ENCODE measurements around the gene ST6GALNAC3.

Gene ST6GALNAC3

DNA sequence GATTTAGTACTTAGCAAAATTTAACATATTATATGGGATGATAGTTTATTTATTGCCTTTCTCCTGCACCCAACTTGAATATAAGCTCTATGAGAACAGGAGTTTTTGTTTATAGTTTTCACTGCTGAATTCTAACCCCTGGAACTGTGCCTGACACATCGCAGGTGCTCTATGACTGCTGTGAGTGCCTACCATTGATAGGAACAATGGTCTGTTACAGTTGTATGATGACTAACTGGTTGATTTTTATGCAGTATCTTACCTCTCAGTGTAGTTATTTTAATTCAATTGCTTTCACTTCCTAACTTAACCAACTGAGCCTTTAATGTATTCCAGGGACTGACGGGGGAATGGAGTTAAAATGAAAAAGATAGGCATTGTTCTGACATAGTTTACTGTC lies 336.0 kb downstream of the ST6GALNAC3 start:
- no peak for DNase-seq
- in situ Hi-C loops (cut with HindIII; ENCODE audit: low pct_ligation_motif_present, low pct_unique_long_range_greater_than_20kb, low sequenced_read_pairs): no loop called here

DNA sequence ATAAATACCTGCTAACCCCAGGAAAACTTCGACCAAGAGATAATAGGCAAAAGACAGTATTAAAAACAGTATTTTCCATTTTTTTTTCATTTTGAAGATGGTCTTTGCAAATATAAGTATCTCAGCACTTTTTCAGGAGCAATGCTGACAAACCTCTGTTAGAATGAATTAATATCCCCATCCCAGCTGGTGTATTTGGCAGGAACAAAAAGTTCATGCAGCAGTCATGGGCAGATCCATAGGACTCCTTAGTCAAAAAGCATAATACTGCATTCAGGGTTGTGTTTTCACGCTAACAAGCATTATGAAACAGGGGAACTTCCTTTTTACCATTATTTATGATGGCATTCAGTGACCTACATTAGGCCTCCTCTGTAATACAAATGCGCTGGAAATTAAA lies 344.0 kb downstream of the ST6GALNAC3 start:
- no peak for DNase-seq
- in situ Hi-C loops (cut with HindIII; ENCODE audit: low pct_ligation_motif_present, low pct_unique_long_range_greater_than_20kb, low sequenced_read_pairs): no loop called here

DNA sequence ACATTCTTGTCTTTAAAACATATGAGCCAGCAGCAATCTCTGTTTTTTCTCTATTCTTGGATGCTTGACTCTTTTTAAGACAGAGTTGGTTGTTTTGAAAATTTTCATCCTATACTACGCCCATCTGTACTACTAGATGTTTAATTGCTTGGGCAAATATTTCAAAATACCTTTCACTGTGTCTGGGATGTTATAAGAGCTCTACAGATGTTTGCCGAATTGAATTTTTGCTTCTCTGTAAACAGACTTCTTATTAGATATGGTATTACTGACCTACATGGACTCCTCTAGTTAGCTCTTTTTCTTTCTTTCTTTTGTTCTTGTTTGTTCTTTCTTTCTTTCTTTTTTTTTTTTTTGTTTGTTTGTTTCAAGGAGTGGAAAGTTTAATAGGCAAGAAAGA lies 345.1 kb downstream of the ST6GALNAC3 start:
- DNase-seq: no peak
- in situ Hi-C loops (cut with HindIII; ENCODE audit: low pct_ligation_motif_present, low pct_unique_long_range_greater_than_20kb, low sequenced_read_pairs): no loop called here

DNA sequence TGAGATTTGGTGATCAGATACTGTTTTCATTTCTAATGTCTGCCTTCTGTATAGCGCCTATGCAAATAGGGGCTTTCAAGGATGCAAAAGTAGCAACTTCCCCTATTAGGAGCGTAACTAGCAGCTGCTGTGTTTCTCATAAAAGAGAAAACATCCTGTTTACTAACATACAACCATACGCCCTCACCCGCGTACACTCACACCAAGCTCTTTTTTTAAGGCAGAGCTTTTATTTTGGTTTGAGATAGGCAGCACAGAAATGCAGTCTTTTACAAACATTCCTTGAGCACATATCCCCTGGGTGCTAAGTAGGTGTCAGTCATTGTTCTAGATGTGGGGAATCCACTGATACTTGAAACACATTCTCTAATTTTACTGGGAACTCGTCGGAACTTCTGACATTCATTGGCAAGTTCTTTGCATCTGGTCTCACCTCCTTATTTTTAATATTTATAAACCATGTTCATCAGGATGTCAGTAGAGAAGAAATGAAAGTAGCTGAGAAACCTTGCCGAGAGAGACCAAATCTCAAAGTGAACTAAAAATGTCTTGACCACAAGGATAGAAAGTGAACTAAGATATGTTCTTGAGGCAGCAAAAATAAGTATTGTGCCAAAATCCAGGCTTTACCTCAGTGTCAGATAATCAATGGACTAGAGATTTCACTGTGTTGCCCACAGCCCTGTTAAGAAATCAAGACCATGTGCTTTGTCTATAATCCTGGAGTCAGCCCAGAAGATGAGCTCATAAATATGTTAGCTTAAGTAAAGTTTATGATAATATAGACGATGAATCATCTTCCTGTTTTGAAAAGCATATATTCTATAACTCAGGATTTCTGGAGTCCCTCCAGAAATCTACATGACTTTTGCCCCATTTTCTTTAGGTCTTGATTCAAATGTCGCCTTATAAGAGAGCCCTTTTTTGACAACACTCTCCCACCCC lies 350.9 kb downstream of the ST6GALNAC3 start:
- DNase-seq: no peak

GRCh38 chr1:76426606-76427005 lies 352.1 kb downstream of the ST6GALNAC3 start:
- in situ Hi-C loops (cut with HindIII; ENCODE audit: low pct_ligation_motif_present, low pct_unique_long_range_greater_than_20kb, low sequenced_read_pairs): no loop called here
- no peak for DNase-seq

More for the DNA sequence above, 350.9 kb downstream of the ST6GALNAC3 start:
- in situ Hi-C loops (cut with HindIII; ENCODE audit: low pct_ligation_motif_present, low pct_unique_long_range_greater_than_20kb, low sequenced_read_pairs): no loop called here

DNA sequence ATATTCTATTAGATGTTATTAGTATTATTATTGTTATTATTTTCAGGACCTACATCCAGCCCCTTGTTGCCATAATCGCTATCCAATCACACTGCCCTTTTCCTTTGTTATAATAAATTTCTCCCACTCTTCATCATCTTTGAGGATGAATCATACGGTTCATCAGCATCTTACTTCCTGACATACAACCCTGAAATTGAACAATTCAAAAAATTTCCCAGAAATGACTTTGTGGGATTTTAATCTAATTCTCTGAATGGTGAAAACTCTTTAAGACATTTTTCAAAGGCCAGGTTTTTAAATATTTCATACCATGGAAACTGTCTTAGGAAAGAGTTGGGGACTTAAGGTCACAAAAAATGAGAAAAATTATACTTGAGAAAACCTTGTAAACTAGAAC lies 353.5 kb downstream of the ST6GALNAC3 start:
- DNase-seq: no peak
- in situ Hi-C loops (cut with HindIII; ENCODE audit: low pct_ligation_motif_present, low pct_unique_long_range_greater_than_20kb, low sequenced_read_pairs): no loop called here

- DNase-seq: no peak
- in situ Hi-C loops (cut with HindIII; ENCODE audit: low pct_ligation_motif_present, low pct_unique_long_range_greater_than_20kb, low sequenced_read_pairs): no loop called here
Measured at GRCh38 chr1:76430531-76430930, 356.0 kb downstream of the ST6GALNAC3 start.

- no peak for DNase-seq
- in situ Hi-C loops (cut with HindIII; ENCODE audit: low pct_ligation_motif_present, low pct_unique_long_range_greater_than_20kb, low sequenced_read_pairs): no loop called here
Measured at GRCh38 chr1:76433526-76433925, 359.0 kb downstream of the ST6GALNAC3 start.

DNA sequence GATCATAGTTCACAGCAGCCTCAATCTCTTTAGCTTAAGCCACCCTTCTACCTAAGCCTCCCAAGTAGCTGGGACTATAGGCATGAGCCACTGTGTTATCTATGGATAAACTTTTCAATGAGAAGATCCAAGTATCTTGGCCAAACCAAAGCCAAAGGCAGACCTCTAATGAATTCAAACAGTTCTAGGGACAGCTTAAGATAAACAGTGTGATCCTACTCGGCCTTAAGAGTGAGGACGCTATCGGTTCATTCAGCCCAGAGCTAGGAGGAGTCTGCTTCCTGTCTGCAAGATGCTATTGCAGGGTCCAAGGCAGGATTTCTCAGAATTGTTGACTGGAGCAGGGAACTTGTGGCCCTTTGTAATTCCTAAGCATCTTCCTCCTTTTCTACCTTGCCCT lies 368.7 kb downstream of the ST6GALNAC3 start:
- in situ Hi-C loops (cut with HindIII; ENCODE audit: low pct_ligation_motif_present, low pct_unique_long_range_greater_than_20kb, low sequenced_read_pairs): no loop called here
- no peak for DNase-seq

DNA sequence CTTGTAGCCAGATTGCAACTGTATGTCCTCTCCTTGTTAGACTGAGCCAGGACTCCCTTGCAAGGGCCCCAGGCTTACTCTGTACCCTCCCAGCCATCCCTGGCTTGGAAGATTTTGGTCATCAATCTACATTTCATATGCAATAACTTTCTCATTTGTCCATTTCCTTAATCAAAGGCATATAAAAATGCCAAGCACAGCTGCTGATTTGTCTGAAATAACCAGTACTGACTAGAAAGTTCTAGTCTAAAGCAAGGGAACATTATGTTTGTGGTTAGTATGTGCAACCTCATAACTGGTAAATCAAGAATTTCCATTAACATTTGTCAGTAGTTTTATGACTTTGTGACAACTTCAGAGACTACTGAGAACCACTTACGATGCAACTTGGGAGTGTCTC lies 370.2 kb downstream of the ST6GALNAC3 start:
- in situ Hi-C loops (cut with HindIII; ENCODE audit: low pct_ligation_motif_present, low pct_unique_long_range_greater_than_20kb, low sequenced_read_pairs): no loop called here
- DNase-seq: no peak

GRCh38 chr1:76450229-76450628 lies 375.7 kb downstream of the ST6GALNAC3 start:
- no peak for DNase-seq
- in situ Hi-C loops (cut with HindIII; ENCODE audit: low pct_ligation_motif_present, low pct_unique_long_range_greater_than_20kb, low sequenced_read_pairs): no loop called here

GRCh38 chr1:76463278-76463677 lies 388.7 kb downstream of the ST6GALNAC3 start:
- in situ Hi-C loops (cut with HindIII; ENCODE audit: low pct_ligation_motif_present, low pct_unique_long_range_greater_than_20kb, low sequenced_read_pairs): no loop called here

GRCh38 chr1:76463849-76464248 lies 389.3 kb downstream of the ST6GALNAC3 start:
- no peak for DNase-seq
- in situ Hi-C loops (cut with HindIII; ENCODE audit: low pct_ligation_motif_present, low pct_unique_long_range_greater_than_20kb, low sequenced_read_pairs): no loop called here

More at GRCh38 chr1:76463278-76463677, 388.7 kb downstream of the ST6GALNAC3 start:
- DNase-seq: no peak

- DNase-seq: no peak
- in situ Hi-C loops (cut with HindIII; ENCODE audit: low pct_ligation_motif_present, low pct_unique_long_range_greater_than_20kb, low sequenced_read_pairs): no loop called here
Measured at GRCh38 chr1:76465030-76465429, 390.5 kb downstream of the ST6GALNAC3 start.

GRCh38 chr1:76470166-76470565 lies 395.6 kb downstream of the ST6GALNAC3 start:
- in situ Hi-C loops (cut with HindIII; ENCODE audit: low pct_ligation_motif_present, low pct_unique_long_range_greater_than_20kb, low sequenced_read_pairs): no loop called here
- no peak for DNase-seq

DNA sequence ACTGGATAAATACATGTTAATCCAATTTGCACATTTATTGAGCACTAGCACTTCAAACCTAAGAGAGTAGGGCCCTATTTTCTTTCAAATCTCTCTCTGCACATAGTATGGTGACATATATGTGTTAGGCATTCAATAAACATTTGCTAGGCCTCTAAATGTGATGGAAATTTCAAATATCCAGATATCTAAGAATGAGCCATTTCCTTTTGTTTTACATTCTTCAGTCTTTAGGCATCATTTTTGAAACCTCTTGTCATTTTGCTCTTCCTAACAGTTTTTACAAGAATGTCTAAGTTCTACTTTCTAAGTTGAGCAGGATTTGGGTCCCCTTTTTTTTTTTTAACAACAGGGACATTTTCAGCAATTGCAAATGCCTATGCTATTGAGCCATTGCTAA lies 397.0 kb downstream of the ST6GALNAC3 start:
- in situ Hi-C loops (cut with HindIII; ENCODE audit: low pct_ligation_motif_present, low pct_unique_long_range_greater_than_20kb, low sequenced_read_pairs): no loop called here
- no peak for DNase-seq

DNA sequence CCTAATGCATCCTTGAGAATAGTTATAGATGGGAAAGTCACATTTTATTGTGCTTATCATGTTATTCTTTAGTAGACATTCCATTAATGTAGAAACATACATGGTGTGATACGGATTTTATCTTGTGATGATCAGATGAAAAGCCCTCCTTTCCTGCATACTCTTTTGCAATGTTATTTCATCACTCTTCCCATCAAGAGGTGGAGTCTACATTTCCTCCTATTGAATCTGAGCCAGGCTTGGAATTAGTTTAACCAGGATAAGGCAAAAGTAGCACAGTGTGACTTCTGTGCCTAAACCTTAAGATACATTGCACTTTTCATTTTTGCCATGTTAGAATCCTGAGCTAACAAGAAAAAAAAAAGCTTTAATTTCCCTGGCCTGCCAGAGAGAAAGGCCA lies 399.0 kb downstream of the ST6GALNAC3 start:
- in situ Hi-C loops (cut with HindIII; ENCODE audit: low pct_ligation_motif_present, low pct_unique_long_range_greater_than_20kb, low sequenced_read_pairs): no loop called here
- DNase-seq: no peak

- in situ Hi-C loops (cut with HindIII; ENCODE audit: low pct_ligation_motif_present, low pct_unique_long_range_greater_than_20kb, low sequenced_read_pairs): no loop called here
- no peak for DNase-seq
Measured at GRCh38 chr1:76474922-76475321, 400.4 kb downstream of the ST6GALNAC3 start.

DNA sequence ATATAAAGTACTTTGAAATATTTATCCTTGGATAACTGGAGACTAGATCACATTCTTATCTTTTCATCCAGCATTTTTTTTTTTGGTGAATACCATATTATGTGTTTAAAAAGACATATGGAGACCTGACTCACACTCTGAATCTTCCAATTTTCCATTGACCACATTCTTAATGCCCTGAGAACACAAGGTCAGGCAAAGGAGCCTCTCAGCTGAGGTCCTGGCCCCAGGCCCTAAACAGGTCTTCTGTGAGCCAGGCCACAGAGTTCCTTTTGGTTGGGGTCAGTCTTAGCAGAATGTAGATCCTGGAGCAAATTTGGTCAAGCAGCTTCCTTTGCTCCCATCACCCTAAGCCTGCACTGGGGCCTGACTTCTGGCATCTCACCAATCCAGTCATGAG lies 402.6 kb downstream of the ST6GALNAC3 start:
- in situ Hi-C loops (cut with HindIII; ENCODE audit: low pct_ligation_motif_present, low pct_unique_long_range_greater_than_20kb, low sequenced_read_pairs): no loop called here
- DNase-seq: no peak

DNA sequence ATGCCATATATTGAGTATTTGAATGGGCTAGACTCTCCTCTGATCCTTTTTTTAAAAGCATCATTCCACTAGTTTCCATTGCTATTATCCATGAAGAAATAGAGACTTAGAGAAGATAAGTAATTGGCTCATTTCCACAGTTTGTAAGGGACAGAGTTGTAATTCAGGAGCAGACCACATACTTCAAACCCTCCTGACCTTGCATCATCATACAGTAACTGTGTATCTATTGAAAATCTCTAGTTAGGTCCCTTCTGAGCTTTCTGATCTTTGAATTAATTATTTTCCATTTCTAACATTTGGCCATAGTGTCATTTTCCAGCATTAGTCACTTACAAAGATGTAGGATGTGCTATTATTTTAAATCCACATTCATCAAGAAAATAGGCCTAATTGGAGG lies 406.3 kb downstream of the ST6GALNAC3 start:
- in situ Hi-C loops (cut with HindIII; ENCODE audit: low pct_ligation_motif_present, low pct_unique_long_range_greater_than_20kb, low sequenced_read_pairs): no loop called here
- DNase-seq: no peak

All from ACHN (cell line).